ENCODE results near the gene CLEC2L.
"Not testable (repeated sequence)": the region's sequence is repeated elsewhere in the genome, so short reads cannot be mapped to it uniquely, and the experiment has no call there.

The CLEC2L gene

GRCh38 chr7:139548302-139549028 is 25.0 kb downstream of the CLEC2L start:
- POLR2A ChIA-PET, result no interaction called here

GRCh38 chr7:139553991-139554700 is 30.7 kb downstream of the CLEC2L start:
- CTCF ChIA-PET, result interaction anchor here (0.8 to 2.4 kb wide), 9 partner anchors 8 to 118 kb away, joined by 3 to 11 read pairs (median 6); no protein-coding TSS in a partner anchor
- H3K4me3 ChIP-seq (ENCODE audit: control insufficient read depth in 1 of 7, extremely low read depth in 1 of 7, insufficient read depth in 4 of 7, low read depth in 2 of 7, low read length in 6 of 7); H3K9me3 ChIP-seq (ENCODE audit: control extremely low read depth in 1 of 5, control insufficient read depth in 4 of 5, insufficient read depth in 2 of 5, low read depth in 1 of 5, low read length in 4 of 5); POLR2A ChIA-PET; H3K4me1 ChIP-seq (ENCODE audit: control extremely low read depth in 1 of 4, control insufficient read depth in 4 of 4, insufficient read depth in 4 of 4, low read length in 3 of 4); H3K36me3 ChIP-seq (ENCODE audit: control insufficient read depth in 4 of 4, insufficient read depth in 4 of 4, low read length in 3 of 4); H3K27ac ChIP-seq (ENCODE audit: insufficient read depth in 1 of 2, low read depth in 1 of 2, low read length in 2 of 2, poor library complexity in 1 of 2, severe bottlenecking in 2 of 2); H3K27me3 ChIP-seq (replicated peaks in 2 of 5; ENCODE audit: control insufficient read depth in 4 of 5, insufficient read depth in 5 of 5, low read length in 4 of 5): not testable (repeated sequence)
- WGBS (ENCODE audit: insufficient coverage), result 96% methylated on average over 8 of the region's 8 CpGs
- peak; percentile 27 to 49 (median 45) for DNase-seq

More at GRCh38 chr7:139548302-139549028, 25.0 kb downstream of the CLEC2L start:
- CTCF ChIA-PET, result interaction anchor here (1.0 to 1.8 kb wide), 3 partner anchors 40 to 49 kb away, joined by 3 to 6 read pairs (median 5); no protein-coding TSS in a partner anchor
- H3K9me3 ChIP-seq (ENCODE audit: control extremely low read depth in 1 of 5, control insufficient read depth in 4 of 5, insufficient read depth in 2 of 5, low read depth in 1 of 5, low read length in 4 of 5), result no peaks in the 10 kb centered on the region
- peaks cover 0 to 7% (median 3%) of the 10 kb centered on the region in 4 experiments for H3K4me1 ChIP-seq (ENCODE audit: control extremely low read depth in 1 of 4, control insufficient read depth in 4 of 4, insufficient read depth in 4 of 4, low read length in 3 of 4)
- 98% methylated on average over 3 of the region's 5 CpGs for WGBS (ENCODE audit: insufficient coverage)
- no peaks in the 10 kb centered on the region for H3K36me3 ChIP-seq (ENCODE audit: control insufficient read depth in 4 of 4, insufficient read depth in 4 of 4, low read length in 3 of 4)
- no peaks in the 10 kb centered on the region for H3K27me3 ChIP-seq (replicated peaks in 2 of 5; ENCODE audit: control insufficient read depth in 4 of 5, insufficient read depth in 5 of 5, low read length in 4 of 5)
- no peak for DNase-seq
- H3K27ac ChIP-seq (ENCODE audit: insufficient read depth in 1 of 2, low read depth in 1 of 2, low read length in 2 of 2, poor library complexity in 1 of 2, severe bottlenecking in 2 of 2), result no peak overlapping the region
- no peak overlapping the region for H3K4me3 ChIP-seq (ENCODE audit: control insufficient read depth in 1 of 7, extremely low read depth in 1 of 7, insufficient read depth in 4 of 7, low read depth in 2 of 7, low read length in 6 of 7)

- Histone ChIP-seq H3K27me3 (replicated peaks in 2 of 5; ENCODE audit: control insufficient read depth in 4 of 5, insufficient read depth in 5 of 5, low read length in 4 of 5) (no peaks in the 10 kb centered on the region), H3K27ac (ENCODE audit: insufficient read depth in 1 of 2, low read depth in 1 of 2, low read length in 2 of 2, poor library complexity in 1 of 2, severe bottlenecking in 2 of 2) (no peak overlapping the region), H3K4me1 (ENCODE audit: control extremely low read depth in 1 of 4, control insufficient read depth in 4 of 4, insufficient read depth in 4 of 4, low read length in 3 of 4) (peaks cover 0 to 5% (median 1%) of the 10 kb centered on the region in 4 experiments), H3K4me3 (ENCODE audit: control insufficient read depth in 1 of 7, extremely low read depth in 1 of 7, insufficient read depth in 4 of 7, low read depth in 2 of 7, low read length in 6 of 7) (no peak overlapping the region), H3K36me3 (ENCODE audit: control insufficient read depth in 4 of 4, insufficient read depth in 4 of 4, low read length in 3 of 4) (no peaks in the 10 kb centered on the region), H3K9me3 (ENCODE audit: control extremely low read depth in 1 of 5, control insufficient read depth in 4 of 5, insufficient read depth in 2 of 5, low read depth in 1 of 5, low read length in 4 of 5) (peaks cover 0 to 3% (median 0%) of the 10 kb centered on the region in 5 experiments)
- WGBS (ENCODE audit: insufficient coverage), result 84% methylated on average over 7 of the region's 8 CpGs
- no peak for DNase-seq
- ChIA-PET CTCF (interaction anchor here (0.7 to 1.8 kb wide), 9 partner anchors 9 to 62 kb away, joined by 3 to 6 read pairs (median 3); no protein-coding TSS in a partner anchor), POLR2A (no interaction called here)
Observed at GRCh38 chr7:139557857-139558581, 34.5 kb downstream of the CLEC2L start.

GRCh38 chr7:139559364-139560105 is 36.0 kb downstream of the CLEC2L start:
- H3K27ac ChIP-seq (ENCODE audit: insufficient read depth in 1 of 2, low read depth in 1 of 2, low read length in 2 of 2, poor library complexity in 1 of 2, severe bottlenecking in 2 of 2), result no peak overlapping the region
- CTCF ChIA-PET, result interaction anchor here (1.4 kb wide), 1 partner anchor 46 kb away, joined by 3 read pairs; no protein-coding TSS in a partner anchor
- 95% methylated on average over 15 of the region's 18 CpGs for WGBS (ENCODE audit: insufficient coverage)

GRCh38 chr7:139560199-139560598 is 36.7 kb downstream of the CLEC2L start:
- CTCF ChIA-PET, result no interaction called here

More at GRCh38 chr7:139559364-139560105, 36.0 kb downstream of the CLEC2L start:
- DNase-seq, result no peak
- Histone ChIP-seq H3K27me3 (replicated peaks in 2 of 5; ENCODE audit: control insufficient read depth in 4 of 5, insufficient read depth in 5 of 5, low read length in 4 of 5) (no peaks in the 10 kb centered on the region), H3K4me1 (ENCODE audit: control extremely low read depth in 1 of 4, control insufficient read depth in 4 of 4, insufficient read depth in 4 of 4, low read length in 3 of 4) (peaks cover 0 to 8% (median 4%) of the 10 kb centered on the region in 4 experiments), H3K4me3 (ENCODE audit: control insufficient read depth in 1 of 7, extremely low read depth in 1 of 7, insufficient read depth in 4 of 7, low read depth in 2 of 7, low read length in 6 of 7) (no peak overlapping the region), H3K9me3 (ENCODE audit: control extremely low read depth in 1 of 5, control insufficient read depth in 4 of 5, insufficient read depth in 2 of 5, low read depth in 1 of 5, low read length in 4 of 5) (peaks cover 0 to 3% (median 0%) of the 10 kb centered on the region in 5 experiments), H3K36me3 (ENCODE audit: control insufficient read depth in 4 of 4, insufficient read depth in 4 of 4, low read length in 3 of 4) (peaks cover 0 to 2% (median 0%) of the 10 kb centered on the region in 4 experiments)
- POLR2A ChIA-PET, result no interaction called here

GRCh38 chr7:139560678-139561077 is 37.2 kb downstream of the CLEC2L start:
- no peaks in the 10 kb centered on the region for H3K27me3 ChIP-seq (replicated peaks in 2 of 5; ENCODE audit: control insufficient read depth in 4 of 5, insufficient read depth in 5 of 5, low read length in 4 of 5)
- H3K36me3 ChIP-seq (ENCODE audit: control insufficient read depth in 4 of 4, insufficient read depth in 4 of 4, low read length in 3 of 4), result peaks cover 0 to 2% (median 0%) of the 10 kb centered on the region in 4 experiments
- peaks cover 0 to 8% (median 4%) of the 10 kb centered on the region in 4 experiments for H3K4me1 ChIP-seq (ENCODE audit: control extremely low read depth in 1 of 4, control insufficient read depth in 4 of 4, insufficient read depth in 4 of 4, low read length in 3 of 4)
- DNase-seq, result no peak
- H3K27ac ChIP-seq (ENCODE audit: insufficient read depth in 1 of 2, low read depth in 1 of 2, low read length in 2 of 2, poor library complexity in 1 of 2, severe bottlenecking in 2 of 2), result no peak overlapping the region
- peaks cover 0 to 3% (median 0%) of the 10 kb centered on the region in 5 experiments for H3K9me3 ChIP-seq (ENCODE audit: control extremely low read depth in 1 of 5, control insufficient read depth in 4 of 5, insufficient read depth in 2 of 5, low read depth in 1 of 5, low read length in 4 of 5)
- ChIA-PET CTCF (no interaction called here), POLR2A (no interaction called here)
- no peak overlapping the region for H3K4me3 ChIP-seq (ENCODE audit: control insufficient read depth in 1 of 7, extremely low read depth in 1 of 7, insufficient read depth in 4 of 7, low read depth in 2 of 7, low read length in 6 of 7)
- WGBS (ENCODE audit: insufficient coverage), result 98% methylated on average over 11 of the region's 11 CpGs

More at GRCh38 chr7:139560199-139560598, 36.7 kb downstream of the CLEC2L start:
- no peaks in the 10 kb centered on the region for H3K27me3 ChIP-seq (replicated peaks in 2 of 5; ENCODE audit: control insufficient read depth in 4 of 5, insufficient read depth in 5 of 5, low read length in 4 of 5)
- peaks cover 0 to 3% (median 0%) of the 10 kb centered on the region in 5 experiments for H3K9me3 ChIP-seq (ENCODE audit: control extremely low read depth in 1 of 5, control insufficient read depth in 4 of 5, insufficient read depth in 2 of 5, low read depth in 1 of 5, low read length in 4 of 5)
- no peak overlapping the region for H3K27ac ChIP-seq (ENCODE audit: insufficient read depth in 1 of 2, low read depth in 1 of 2, low read length in 2 of 2, poor library complexity in 1 of 2, severe bottlenecking in 2 of 2)
- no peak for DNase-seq
- POLR2A ChIA-PET, result no interaction called here
- H3K36me3 ChIP-seq (ENCODE audit: control insufficient read depth in 4 of 4, insufficient read depth in 4 of 4, low read length in 3 of 4), result peaks cover 0 to 2% (median 0%) of the 10 kb centered on the region in 4 experiments
- H3K4me3 ChIP-seq (ENCODE audit: control insufficient read depth in 1 of 7, extremely low read depth in 1 of 7, insufficient read depth in 4 of 7, low read depth in 2 of 7, low read length in 6 of 7), result no peak overlapping the region
- H3K4me1 ChIP-seq (ENCODE audit: control extremely low read depth in 1 of 4, control insufficient read depth in 4 of 4, insufficient read depth in 4 of 4, low read length in 3 of 4), result peaks cover 0 to 8% (median 4%) of the 10 kb centered on the region in 4 experiments
- WGBS (ENCODE audit: insufficient coverage), result 100% methylated on average over 2 of the region's 2 CpGs

Data from common myeloid progenitor, CD34-positive (primary cell).